IMR-90 (cell line): Measurements from ENCODE around the gene GXYLT2. TPM values are rescaled to one million over a fixed set of nuclear protein-coding genes. Genes with fewer than 3 reads are reported as not detected.

Source experiments
- ATAC-seq: fragments of 200-7000 bp; cut with Tn5 transposase; 2 replicates; pipeline ENCODE4 v1.9.1; 2020; ENCODE audit warnings: low read depth, mild to moderate bottlenecking, moderate library complexity
- BruUV-seq: library from RNA; stranded (reverse); fragments of 400-500 nt; replicated peaks from 2 replicates; lab custom pipeline; 2021; lab: Mats Ljungman, UMichigan
- CTCF ChIA-PET: fragments of 300-600 bp; formaldehyde crosslinking; extraction: SDS; loops from one replicate; lab custom pipeline; 2021; ENCODE audit warnings: antibody characterized with exemption; lab: Yijun Ruan, JAX
- POLR2A ChIA-PET: fragments of 300-600 bp; sonication (Branson Sonifier 250); formaldehyde crosslinking; loops from one replicate; lab custom pipeline; 2022; ENCODE audit warnings: antibody characterized with exemption; ENCODE audit not compliant: unreplicated experiment; lab: Charles Lee
- DNase-seq: peaks from one replicate; pipeline ENCODE4 v3.0.0; 2013
- H2AFZ ChIP-seq: replicated peaks from 2 replicates; pipeline ENCODE3; 2013; ENCODE audit warnings: low read length, mild to moderate bottlenecking; ENCODE audit not compliant: poor library complexity
- H2AK5ac ChIP-seq: 2 replicates; pipeline ENCODE4 v1.6.1; 2013; ENCODE audit warnings: low read depth, low read length, inconsistent platforms
- H2AK9ac ChIP-seq: replicated peaks from 2 replicates; pipeline ENCODE3; 2013; ENCODE audit warnings: mild to moderate bottlenecking, low read depth, low read length, moderate library complexity; ENCODE audit not compliant: poor library complexity
- H2BK120ac ChIP-seq: 2 replicates; pipeline ENCODE4 v1.6.1; 2013; ENCODE audit warnings: low read depth, low read length, inconsistent platforms
- H2BK15ac ChIP-seq: 3 replicates; pipeline ENCODE4 v1.6.1; 2013; ENCODE audit warnings: low read depth, low read length, inconsistent platforms
- H2BK20ac ChIP-seq: 2 replicates; pipeline ENCODE4 v1.6.1; 2013; ENCODE audit warnings: low read depth, mild to moderate bottlenecking, inconsistent platforms, low read length, moderate library complexity
- H2BK5ac ChIP-seq: 2 replicates; pipeline ENCODE4 v1.6.1; 2013; ENCODE audit warnings: mild to moderate bottlenecking, low read depth, low read length, inconsistent platforms; ENCODE audit not compliant: poor library complexity, severe bottlenecking
- H3K14ac ChIP-seq: replicated peaks from 2 replicates; pipeline ENCODE4 v1.6.1; 2013; ENCODE audit warnings: low read depth, low read length, inconsistent platforms
- H3K18ac ChIP-seq: 2 replicates; pipeline ENCODE4 v1.6.1; 2013; ENCODE audit warnings: low read depth, low read length, control low read depth
- H3K23ac ChIP-seq: 2 replicates; pipeline ENCODE4 v1.6.1; 2013; ENCODE audit warnings: low read depth, low read length, inconsistent platforms
- H3K27ac ChIP-seq: 2 replicates; pipeline ENCODE4 v1.5.1; 2013; ENCODE audit warnings: mild to moderate bottlenecking, control low read depth, low read length; ENCODE audit not compliant: insufficient read depth
- H3K27me3 ChIP-seq: 2 replicates; pipeline ENCODE4 v1.6.1; 2013; ENCODE audit warnings: low read length; ENCODE audit not compliant: control insufficient read depth, insufficient read depth
- H3K36me3 ChIP-seq: 2 replicates; pipeline ENCODE4 v1.6.1; 2013; ENCODE audit warnings: low read length, mixed read lengths; ENCODE audit not compliant: control insufficient read depth, insufficient read depth
- H3K4ac ChIP-seq: 2 replicates; pipeline ENCODE4 v1.6.1; 2013; ENCODE audit warnings: low read depth, low read length, inconsistent platforms
- H3K4me1 ChIP-seq: 2 replicates; pipeline ENCODE4 v1.6.1; 2013; ENCODE audit warnings: low read length, mixed read lengths; ENCODE audit not compliant: control insufficient read depth, insufficient read depth
- H3K4me2 ChIP-seq: 2 replicates; pipeline ENCODE4 v1.6.1; 2013; ENCODE audit warnings: low read depth, mild to moderate bottlenecking, control low read depth, low read length, moderate library complexity
- H3K4me3 ChIP-seq: 2 replicates; pipeline ENCODE4 v1.5.1; 2013; ENCODE audit warnings: low read depth, mild to moderate bottlenecking, control low read depth, low read length, moderate library complexity; ENCODE audit not compliant: insufficient read depth
- H3K56ac ChIP-seq: 2 replicates; pipeline ENCODE4 v1.6.1; 2013; ENCODE audit warnings: low read length, inconsistent platforms; ENCODE audit not compliant: insufficient read depth; ENCODE audit errors: extremely low read depth
- H3K79me1 ChIP-seq, 2 experiments: 2 replicates each; pipeline ENCODE4 v1.6.1; 2013; ENCODE audit warnings: low read length in 2 of 2, inconsistent platforms in 1 of 2, low read depth in 1 of 2
- H3K9ac ChIP-seq: 2 replicates; pipeline ENCODE4 v1.6.1; 2013; ENCODE audit warnings: low read depth, low read length, control low read depth
- H3K9me1 ChIP-seq: 2 replicates; pipeline ENCODE4 v1.6.1; 2013; ENCODE audit warnings: low read length, inconsistent platforms; ENCODE audit not compliant: insufficient read depth
- H3K9me3 ChIP-seq: 2 replicates; pipeline ENCODE4 v1.6.1; 2013; ENCODE audit warnings: low read length; ENCODE audit not compliant: control insufficient read depth, insufficient read depth
- H4K20me1 ChIP-seq: 2 replicates; pipeline ENCODE4 v1.6.1; 2013; ENCODE audit warnings: low read length, inconsistent platforms; ENCODE audit not compliant: insufficient read depth
- H4K5ac ChIP-seq: 2 replicates; pipeline ENCODE4 v1.6.1; 2013; ENCODE audit warnings: mild to moderate bottlenecking, low read depth, low read length, control low read depth
- H4K8ac ChIP-seq, 2 experiments: 2 replicates each; pipeline ENCODE4 v1.6.1; 2013; ENCODE audit warnings: low read depth in 2 of 2, low read length in 2 of 2, control low read depth in 1 of 2, inconsistent platforms in 1 of 2
- H4K91ac ChIP-seq: 2 replicates; pipeline ENCODE4 v1.6.1; 2013; ENCODE audit warnings: low read depth, low read length, inconsistent platforms; ENCODE audit not compliant: insufficient read depth
- BHLHE40 ChIP-seq: fragments of 150-350 bp; IDR thresholded peaks from 2 replicates; pipeline ENCODE4 v1.6.1; 2016; ENCODE audit warnings: mild to moderate bottlenecking, low read depth, low read length
- CEBPB ChIP-seq: IDR thresholded peaks from 2 replicates; pipeline ENCODE4 v1.6.1; 2012; ENCODE audit warnings: low read depth, low read length, improper control_type of control experiment
- ELK1 ChIP-seq: fragments of 150-350 bp; IDR thresholded peaks from 2 replicates; pipeline ENCODE4 v1.6.1; 2016; ENCODE audit warnings: low read depth, mild to moderate bottlenecking, low read length, moderate library complexity, borderline replicate concordance
- MAFK ChIP-seq: IDR thresholded peaks from 2 replicates; pipeline ENCODE4 v1.6.1; 2012; ENCODE audit warnings: low read depth, low read length, improper control_type of control experiment
- MAZ ChIP-seq: IDR thresholded peaks from 2 replicates; pipeline ENCODE4 v1.6.1; 2012; ENCODE audit warnings: low read depth, mild to moderate bottlenecking, low read length, improper control_type of control experiment, moderate library complexity, borderline replicate concordance
- NFE2L2 ChIP-seq: fragments of 150-350 bp; IDR thresholded peaks from 2 replicates; pipeline ENCODE4 v1.6.1; 2016; ENCODE audit warnings: low read depth, mild to moderate bottlenecking, low read length
- POLR2A ChIP-seq: IDR thresholded peaks from 2 replicates; pipeline ENCODE4 v1.6.1; 2012; ENCODE audit warnings: mild to moderate bottlenecking, low read depth, low read length
- RCOR1 ChIP-seq: IDR thresholded peaks from 2 replicates; pipeline ENCODE4 v1.6.1; 2012; ENCODE audit warnings: mild to moderate bottlenecking, low read length, improper control_type of control experiment; ENCODE audit not compliant: insufficient replicate concordance
- USF2 ChIP-seq: fragments of 150-350 bp; IDR thresholded peaks from 2 replicates; pipeline ENCODE4 v1.6.1; 2017; ENCODE audit warnings: mild to moderate bottlenecking, antibody characterized with exemption, low read length, low read depth
- WGBS, 2 experiments: methylation state at CpG; one replicate each; pipeline versions ENCODE4 v1.1.5 to v1.1.7; 2013; ENCODE audit warnings: missing lambda C conversion rate in 2 of 2; ENCODE audit not compliant: insufficient read length in 1 of 2; ENCODE audit errors: extremely low coverage in 2 of 2; 5-methylcytosine and 5-hydroxymethylcytosine counted together
- dilution Hi-C: fragments of 300-500 bp; cut with HindIII; formaldehyde crosslinking; loops from one replicate; pipeline ENCODE4 v1.14.3; 2018; ENCODE audit warnings: low sequenced_read_pairs; ENCODE audit not compliant: unreplicated experiment
- in situ Hi-C: fragments of 300-500 bp; cut with MboI; formaldehyde crosslinking; loops from 3 replicates; pipeline ENCODE4 v1.14.3; 2019; ENCODE audit warnings: low sequenced_read_pairs, inconsistent platforms, mixed read lengths
- intact Hi-C: fragments of 100-400 bp; cut with micrococcal nuclease; formaldehyde crosslinking; loops from 2 replicates; pipeline ENCODE4 v1.10.0; 2022
- polyA plus RNA-seq, 3 experiments: library from polyadenylated mRNA; depleted of rRNA; stranded (reverse); fragments of >200 nt; gene quantifications; 2 replicates each; pipeline ENCODE4 v1.2.3, GENCODE V29; 2012; ENCODE audit warnings: low replicate concordance in 1 of 3
- total RNA-seq: library from RNA; depleted of rRNA; stranded (reverse); fragments of >200 nt; gene quantifications from 2 replicates; pipeline ENCODE4 v1.2.3, GENCODE V29; 2012

The GXYLT2 gene
- total and polyA plus RNA-seq, 2 of the 4 experiments (the other 2 are of a cell fraction), result 5.7 to 11.1 TPM

GRCh38 chr3:73007992-73008712, 120.3 kb downstream of the GXYLT2 start:
- intact Hi-C loops, result no loop called here
- no peak overlapping the region for H2BK120ac ChIP-seq
- no peak for DNase-seq

More at GRCh38 chr3:73007992-73008712, 120.3 kb downstream of the GXYLT2 start:
- in situ Hi-C loops (no loop called here), dilution Hi-C loops (no loop called here)
- Histone ChIP-seq H3K4me2 (no peak overlapping the region), H3K4ac (no peak overlapping the region), H2AK9ac (no peak overlapping the region), H3K27me3 (no peaks in the 10 kb centered on the region), H4K5ac (no peak overlapping the region), H4K20me1 (peaks cover 98% of the 10 kb centered on the region), H3K9me3 (no peaks in the 10 kb centered on the region), H2AK5ac (no peak overlapping the region), H3K36me3 (peaks cover 25% of the 10 kb centered on the region), H3K4me1 (0 out of 2 replicates have a peak, but pooled peaks cover 2% of the 10 kb centered on the region), H3K27ac (no peak overlapping the region), H4K8ac (no peak overlapping the region), H3K56ac (no peak overlapping the region), H3K18ac (no peak overlapping the region), H2AFZ (no peak overlapping the region), H2BK5ac (no peak overlapping the region), H3K4me3 (no peak overlapping the region), H3K9ac (no peak overlapping the region), H3K79me1 (peaks cover 0 to 42% of the 10 kb centered on the region in 2 experiments; a peak in 2 of 4 replicates), H3K23ac (no peak overlapping the region), H4K91ac (no peak overlapping the region), H2BK20ac (no peak overlapping the region), H3K9me1 (peaks cover 11% of the 10 kb centered on the region), H3K14ac (no peak overlapping the region), H2BK15ac (no peak overlapping the region)
- ChIA-PET CTCF (no interaction called here), POLR2A (no interaction called here)
- no TSS peak for BruUV-seq
- no peak for TF ChIP-seq CEBPB
- no peak for TF ChIP-seq MAFK
- TF ChIP-seq BHLHE40, result no peak
- no peak for TF ChIP-seq POLR2A
- no peak for TF ChIP-seq NFE2L2
- TF ChIP-seq USF2, result no peak
- no peak for TF ChIP-seq ELK1
- TF ChIP-seq RCOR1, result no peak
- TF ChIP-seq MAZ, result no peak
- ATAC-seq, result no peak
- WGBS, 2 experiments, result no CpG with 5 or more reads among the region's 6 CpGs
